Lower leg skin (tissue), 3 donors: ENCODE results near the gene WDR43.

Source experiments
- POLR2A ChIP-seq, 2 donors: fragments of 450-650 bp; IDR thresholded peaks; one replicate each; pipeline ENCODE4 v1.6.1; 2016 to 2017; ENCODE audit warnings: antibody characterized with exemption in 2 of 2, mild to moderate bottlenecking in 1 of 2, moderate library complexity in 1 of 2
- TF ChIP-seq, protein P1 (sequence below), 3 donors: fragments of 450-650 bp; IDR thresholded peaks; one replicate each; pipeline ENCODE4 v1.5.1; 2016; ENCODE audit warnings: antibody characterized with exemption in 3 of 3, mild to moderate bottlenecking in 3 of 3, moderate library complexity in 2 of 3

DNA sequence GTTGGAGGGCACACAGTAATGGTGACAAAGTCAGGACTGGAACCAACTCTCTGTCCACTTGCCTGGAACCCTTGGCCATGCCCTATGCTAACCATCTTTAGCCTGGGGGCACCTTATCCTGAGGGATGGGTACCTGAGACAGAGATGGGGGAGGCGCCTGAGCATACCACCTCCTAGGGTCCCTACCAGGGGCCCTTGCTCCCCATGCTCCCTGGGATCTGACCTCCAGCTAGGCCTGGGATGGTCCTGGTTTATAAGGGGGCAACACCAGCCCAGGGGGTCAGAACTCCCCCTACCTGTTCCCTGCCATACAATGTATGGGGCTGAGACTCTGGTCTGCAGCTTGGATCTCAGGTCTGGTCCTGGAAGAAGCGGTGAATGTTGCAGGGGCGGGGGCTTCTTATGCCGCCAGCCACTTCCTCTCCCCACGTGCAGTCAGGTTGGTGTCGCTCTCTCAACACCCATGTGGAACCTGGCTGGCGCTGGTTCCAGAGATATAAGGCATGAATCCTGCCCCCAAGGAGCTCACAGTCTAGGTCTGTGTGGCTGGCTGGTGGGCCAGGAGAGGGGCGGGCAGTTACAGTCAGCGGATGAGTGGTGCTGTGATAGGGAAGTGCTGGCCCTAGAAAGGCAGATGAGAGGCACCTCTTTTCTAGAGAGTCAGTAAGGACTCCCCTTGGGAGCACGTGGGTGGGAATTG lies 82.9 kb downstream of the WDR43 start:
- TF ChIP-seq POLR2A (IDR thresholded peaks at IDR 0.05) = no peak
- TF ChIP-seq, protein P1, sequence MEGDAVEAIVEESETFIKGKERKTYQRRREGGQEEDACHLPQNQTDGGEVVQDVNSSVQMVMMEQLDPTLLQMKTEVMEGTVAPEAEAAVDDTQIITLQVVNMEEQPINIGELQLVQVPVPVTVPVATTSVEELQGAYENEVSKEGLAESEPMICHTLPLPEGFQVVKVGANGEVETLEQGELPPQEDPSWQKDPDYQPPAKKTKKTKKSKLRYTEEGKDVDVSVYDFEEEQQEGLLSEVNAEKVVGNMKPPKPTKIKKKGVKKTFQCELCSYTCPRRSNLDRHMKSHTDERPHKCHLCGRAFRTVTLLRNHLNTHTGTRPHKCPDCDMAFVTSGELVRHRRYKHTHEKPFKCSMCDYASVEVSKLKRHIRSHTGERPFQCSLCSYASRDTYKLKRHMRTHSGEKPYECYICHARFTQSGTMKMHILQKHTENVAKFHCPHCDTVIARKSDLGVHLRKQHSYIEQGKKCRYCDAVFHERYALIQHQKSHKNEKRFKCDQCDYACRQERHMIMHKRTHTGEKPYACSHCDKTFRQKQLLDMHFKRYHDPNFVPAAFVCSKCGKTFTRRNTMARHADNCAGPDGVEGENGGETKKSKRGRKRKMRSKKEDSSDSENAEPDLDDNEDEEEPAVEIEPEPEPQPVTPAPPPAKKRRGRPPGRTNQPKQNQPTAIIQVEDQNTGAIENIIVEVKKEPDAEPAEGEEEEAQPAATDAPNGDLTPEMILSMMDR (IDR thresholded peaks at IDR 0.05) = no peak
